ACC112 (cell line): ENCODE data around the gene HERPUD1.

Experiments
- H2AFZ ChIP-seq: fragments of 200-600 bp; sonication (generic); one replicate; pipeline ENCODE4 v1.6.0; 2017; ENCODE audit warnings: antibody characterized with exemption, low read length; ENCODE audit not compliant: unreplicated experiment
- H3K27ac ChIP-seq: fragments of 200-600 bp; sonication (generic); 2 replicates; pipeline ENCODE4 v1.5.1; 2014; ENCODE audit warnings: low read depth, mild to moderate bottlenecking, antibody characterized with exemption, low read length, moderate library complexity
- H3K27me3 ChIP-seq: fragments of 200-600 bp; sonication (generic); 2 replicates; pipeline ENCODE4 v1.6.1; 2014; ENCODE audit warnings: mild to moderate bottlenecking, antibody characterized with exemption, low read length, moderate library complexity, mixed read lengths; ENCODE audit not compliant: insufficient read depth
- H3K36me3 ChIP-seq: fragments of 200-600 bp; sonication (generic); 2 replicates; pipeline ENCODE4 v1.6.1; 2016; ENCODE audit warnings: mild to moderate bottlenecking, antibody characterized with exemption, low read length, moderate library complexity, mixed read lengths; ENCODE audit not compliant: insufficient read depth
- H3K4me1 ChIP-seq: fragments of 200-600 bp; sonication (generic); one replicate; pipeline ENCODE4 v1.6.1; 2016; ENCODE audit warnings: low read length, mixed read lengths; ENCODE audit not compliant: insufficient read depth, unreplicated experiment, control insufficient read depth
- H3K4me3 ChIP-seq: fragments of 200-600 bp; sonication (generic); 2 replicates; pipeline ENCODE4 v1.5.1; 2014; ENCODE audit warnings: mild to moderate bottlenecking, low read depth, low read length
- H3K79me2 ChIP-seq: fragments of 200-600 bp; sonication (generic); one replicate; pipeline ENCODE4 v1.6.0; 2016; ENCODE audit warnings: low read length; ENCODE audit not compliant: control insufficient read depth, unreplicated experiment, insufficient read depth

Gene HERPUD1

DNA sequence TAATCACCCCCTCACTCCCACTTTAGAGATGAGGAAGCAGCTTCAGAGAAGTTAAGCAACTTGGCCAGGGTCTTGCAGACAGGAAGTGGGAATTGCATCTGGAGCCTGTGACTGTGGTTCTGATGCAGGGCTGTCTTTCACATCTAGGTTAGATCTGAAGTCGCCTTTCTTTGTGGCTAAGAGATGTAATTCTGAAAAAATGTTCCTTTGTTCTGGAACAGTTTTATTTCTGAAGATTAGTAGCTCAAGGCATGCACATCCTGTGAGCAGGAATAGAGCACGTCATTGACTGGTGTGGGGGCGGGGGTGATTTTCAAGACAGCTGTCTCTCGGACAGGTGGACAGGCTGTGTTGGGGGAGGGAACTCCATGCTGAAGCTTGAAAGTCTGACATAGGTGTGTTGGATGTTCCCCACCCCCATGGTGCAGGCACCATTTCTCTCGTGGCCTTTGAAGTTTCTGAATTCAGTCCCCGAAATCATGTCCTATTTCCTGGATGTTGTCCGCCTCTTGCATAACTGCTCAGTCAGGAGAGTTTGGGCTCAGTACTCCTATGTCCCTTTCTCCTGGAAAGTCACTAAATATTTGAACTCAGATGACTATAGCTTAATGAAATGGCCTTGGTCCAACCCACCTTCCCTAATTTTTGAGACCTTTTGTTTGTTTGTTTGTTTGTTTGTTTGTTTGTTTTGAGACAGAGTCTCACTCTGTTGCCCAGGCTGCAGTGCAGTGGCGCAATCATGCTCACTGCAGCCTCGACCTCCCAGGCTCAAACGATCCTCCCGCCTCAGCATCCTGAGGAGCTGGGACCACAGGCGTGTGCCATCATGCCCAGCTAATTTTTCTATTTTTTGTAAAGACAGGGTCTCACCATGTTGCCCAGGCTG is 21.0 kb upstream of the HERPUD1 start:
- peak overlapping the region; percentile 71 for H3K27ac ChIP-seq
- 0 out of 2 replicates have a peak, but pooled peaks cover 3% of the 10 kb centered on the region for H3K27me3 ChIP-seq
- H3K79me2 ChIP-seq: no peaks in the 10 kb centered on the region
- no peak overlapping the region for H2AFZ ChIP-seq
- peaks cover 45% of the 10 kb centered on the region for H3K4me1 ChIP-seq
- H3K4me3 ChIP-seq: no peak overlapping the region
- no peaks in the 10 kb centered on the region for H3K36me3 ChIP-seq

DNA sequence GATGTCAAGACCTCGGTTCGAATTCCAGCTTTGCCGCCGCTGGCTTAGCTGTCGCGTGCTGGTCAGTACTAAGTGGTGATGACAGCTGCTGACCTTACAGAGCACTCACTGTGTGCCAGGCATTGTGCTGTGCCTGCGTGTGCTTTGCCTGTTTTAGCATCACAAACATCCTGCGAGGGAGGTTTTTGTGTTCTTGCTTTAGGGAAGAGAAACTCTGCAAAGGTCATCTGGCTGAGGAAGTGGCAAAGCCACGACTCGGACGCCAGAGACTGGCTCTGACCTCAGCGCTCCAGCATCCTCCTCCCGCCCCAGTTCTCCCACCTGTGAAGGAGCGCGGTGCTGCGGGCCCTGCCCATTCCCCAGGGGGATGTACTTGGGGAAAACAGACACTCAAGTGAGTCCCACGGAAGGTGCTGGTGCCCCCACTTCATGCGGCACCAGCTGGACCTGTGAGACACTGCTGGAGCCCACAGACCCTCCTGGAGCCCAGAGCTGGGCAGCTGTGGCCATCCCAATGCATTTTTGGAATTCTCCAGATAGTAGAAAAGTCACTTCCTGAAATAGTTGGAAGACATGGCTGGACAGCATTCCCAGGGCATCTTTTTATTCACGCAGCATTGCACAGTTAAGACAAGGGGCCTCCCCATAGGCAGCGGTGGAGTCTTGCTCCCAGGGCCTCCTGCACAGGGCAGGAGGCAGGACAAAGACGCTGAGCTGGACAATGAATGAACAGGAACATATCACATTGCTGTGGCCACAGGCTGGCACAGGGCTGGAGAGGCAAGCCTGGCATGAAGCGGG is 20.0 kb upstream of the HERPUD1 start:
- no peaks in the 10 kb centered on the region for H3K27me3 ChIP-seq
- H3K36me3 ChIP-seq: no peaks in the 10 kb centered on the region
- H2AFZ ChIP-seq: no peak overlapping the region
- no peaks in the 10 kb centered on the region for H3K79me2 ChIP-seq
- peaks cover 55% of the 10 kb centered on the region for H3K4me1 ChIP-seq
- peak overlapping the region; percentile 71; the same call in 1 of the 2 replicates for H3K27ac ChIP-seq
- no peak overlapping the region for H3K4me3 ChIP-seq

DNA sequence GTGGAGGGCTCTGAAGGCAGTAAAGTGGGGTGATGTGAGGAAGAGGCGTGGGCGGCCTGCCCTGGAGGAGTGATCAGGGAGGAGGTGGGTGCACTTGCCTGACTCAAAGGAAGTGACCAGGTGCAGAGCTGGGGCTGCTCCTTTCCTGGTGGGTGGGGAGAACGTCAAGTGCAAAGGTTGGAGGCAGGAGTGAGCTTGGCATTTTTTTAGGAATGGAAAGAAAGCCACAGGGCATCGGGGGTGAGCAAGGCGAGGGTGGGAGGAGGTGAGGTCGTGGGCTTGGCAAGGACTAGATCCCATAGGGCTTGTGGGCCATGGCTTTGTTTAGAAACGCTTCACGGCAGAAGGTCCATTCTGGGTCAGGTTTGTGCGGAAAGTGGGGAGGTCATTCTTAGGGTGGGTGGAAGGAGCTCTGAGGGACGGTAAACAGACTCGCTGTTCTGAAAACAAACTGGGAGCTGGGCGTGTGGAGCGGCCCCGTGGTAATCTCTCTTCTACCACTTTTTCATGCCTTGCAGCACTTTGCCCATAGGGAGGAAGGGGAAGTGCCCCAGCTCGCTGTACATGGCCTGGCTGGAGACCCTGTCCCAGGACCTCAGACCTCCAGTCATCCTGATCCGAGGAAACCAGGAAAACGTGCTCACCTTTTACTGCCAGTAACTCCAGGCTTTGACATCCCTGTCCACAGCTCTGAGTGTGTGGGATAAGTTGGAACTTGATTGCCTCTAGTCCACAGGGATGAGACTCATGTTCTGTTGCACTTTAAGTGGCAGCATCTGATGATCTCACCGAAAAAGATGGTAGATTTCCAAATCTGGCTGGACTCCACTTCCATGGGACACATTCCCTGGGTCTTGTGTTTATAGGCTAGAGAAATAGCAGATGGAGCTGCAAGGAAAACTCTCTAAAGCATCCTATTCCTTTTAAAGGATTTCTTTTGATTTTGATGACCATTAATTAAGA is 18.9 kb upstream of the HERPUD1 start:
- Histone ChIP-seq H3K79me2 (no peaks in the 10 kb centered on the region), H3K27ac (no peak overlapping the region), H2AFZ (no peak overlapping the region), H3K36me3 (no peaks in the 10 kb centered on the region), H3K4me3 (no peak overlapping the region), H3K4me1 (peaks cover 55% of the 10 kb centered on the region), H3K27me3 (peaks cover 1% of the 10 kb centered on the region; the same call in 1 of the 2 replicates)

DNA sequence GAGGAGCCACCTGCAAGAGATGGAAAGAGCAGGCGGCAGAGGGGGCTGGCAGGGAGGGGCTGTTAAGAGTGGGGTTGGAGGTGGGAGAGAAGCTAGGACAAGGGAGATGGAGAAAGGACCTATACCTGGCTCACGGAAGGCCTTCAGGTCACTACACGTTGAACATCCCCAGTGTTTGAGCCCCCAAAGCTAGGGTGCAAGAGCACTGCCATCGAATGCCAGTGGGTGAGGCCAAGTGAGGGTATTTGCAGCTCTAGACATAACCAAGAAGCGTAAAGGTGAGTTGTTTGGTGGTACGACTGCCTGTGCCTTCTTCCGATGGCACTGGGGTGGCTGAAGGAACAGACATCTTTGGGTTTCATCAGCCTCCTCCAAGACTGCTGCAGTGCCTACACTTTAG is 17.0 kb upstream of the HERPUD1 start:
- H3K79me2 ChIP-seq: no peaks in the 10 kb centered on the region
- H3K27ac ChIP-seq: no peak overlapping the region
- peaks cover 53% of the 10 kb centered on the region for H3K4me1 ChIP-seq
- peaks cover 17% of the 10 kb centered on the region; the same call in 1 of the 2 replicates for H3K27me3 ChIP-seq
- H3K4me3 ChIP-seq: no peak overlapping the region
- H3K36me3 ChIP-seq: no peaks in the 10 kb centered on the region
- H2AFZ ChIP-seq: no peak overlapping the region

DNA sequence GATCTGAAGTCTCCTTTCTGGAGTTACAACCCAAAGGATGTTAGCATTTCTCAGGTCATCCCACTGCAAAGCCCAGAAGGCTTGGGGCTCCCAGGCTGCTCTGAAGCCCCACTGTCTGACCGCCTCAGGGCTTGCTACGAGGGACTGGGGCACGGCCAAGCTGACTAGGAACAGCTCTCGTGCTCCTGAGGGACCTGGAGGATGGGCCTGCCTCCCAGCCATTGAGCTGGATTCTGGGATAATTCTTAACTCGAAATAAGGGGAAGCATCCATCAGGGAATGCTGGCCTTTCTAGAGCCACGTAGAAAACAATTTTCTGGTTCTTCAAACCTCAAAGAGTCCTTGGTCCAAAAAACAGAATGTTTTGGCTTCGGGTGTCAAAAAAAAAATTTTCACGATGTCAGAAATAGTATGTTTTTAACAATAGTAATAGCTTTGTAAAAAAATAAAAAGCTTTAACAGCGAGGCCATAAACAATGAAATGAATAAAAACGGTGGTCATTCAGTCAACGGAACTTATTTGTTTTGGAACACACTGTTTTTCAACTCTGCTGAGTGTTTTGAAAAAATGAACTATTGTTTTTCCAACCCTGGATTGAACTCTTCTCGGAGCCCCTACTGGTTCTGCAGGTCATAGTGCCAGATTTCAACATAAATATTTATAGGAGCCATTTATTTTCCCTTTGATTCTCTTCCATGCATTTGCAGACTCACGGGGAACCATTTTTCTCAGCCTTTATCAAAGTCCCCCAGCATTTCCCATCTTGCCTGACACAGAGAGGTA is 16.4 kb upstream of the HERPUD1 start:
- peak overlapping the region; percentile 23 for H2AFZ ChIP-seq
- H3K79me2 ChIP-seq: no peaks in the 10 kb centered on the region
- H3K36me3 ChIP-seq: no peaks in the 10 kb centered on the region
- peaks cover 47% of the 10 kb centered on the region for H3K4me1 ChIP-seq
- peak overlapping the region; percentile 20; the same call in 1 of the 2 replicates for H3K4me3 ChIP-seq
- H3K27ac ChIP-seq: no peak overlapping the region
- peaks cover 22% of the 10 kb centered on the region; the same call in 1 of the 2 replicates for H3K27me3 ChIP-seq

DNA sequence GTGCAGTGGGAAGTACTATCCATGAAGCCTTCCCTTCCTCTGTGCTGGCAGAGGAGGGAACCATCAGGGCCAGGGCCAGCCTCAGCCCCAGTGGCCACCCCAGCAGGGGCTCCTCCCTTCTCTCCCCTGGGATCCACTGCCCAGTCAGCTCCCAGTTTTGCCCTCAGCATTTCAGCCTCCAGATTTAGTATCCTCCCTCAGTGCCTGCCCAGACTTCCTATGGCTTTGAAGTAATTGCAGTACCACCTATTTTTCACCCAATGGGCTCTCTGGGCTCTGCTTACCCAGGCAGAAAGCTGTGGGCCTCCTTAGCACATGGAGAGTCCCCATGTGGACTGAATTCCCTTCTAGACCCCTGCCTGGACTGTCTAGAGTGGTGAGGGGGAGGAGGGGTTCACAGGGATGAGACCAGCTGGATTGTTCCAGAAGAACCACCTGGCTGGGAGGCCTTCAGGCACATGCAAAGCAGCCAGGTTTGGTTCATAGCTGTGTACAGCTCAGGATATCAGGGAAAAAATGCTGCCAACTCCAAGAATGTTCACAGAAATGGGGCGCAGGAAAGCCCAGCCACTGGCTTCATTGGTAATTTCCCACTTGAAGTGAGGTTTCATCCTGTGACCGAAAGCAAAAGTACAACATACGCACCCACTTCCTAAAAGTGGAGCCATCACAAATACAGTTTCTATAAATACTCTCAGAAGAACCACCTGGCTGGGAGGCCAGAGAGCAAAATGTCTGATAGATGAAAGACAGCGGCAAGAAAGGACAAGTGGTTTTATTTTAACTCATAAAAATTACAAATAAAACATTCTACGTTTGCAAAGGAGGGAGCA is 15.2 kb upstream of the HERPUD1 start:
- H3K36me3 ChIP-seq: no peaks in the 10 kb centered on the region
- no peak overlapping the region for H3K27ac ChIP-seq
- H2AFZ ChIP-seq: no peak overlapping the region
- no peak overlapping the region for H3K4me3 ChIP-seq
- peaks cover 34% of the 10 kb centered on the region for H3K4me1 ChIP-seq
- H3K79me2 ChIP-seq: no peaks in the 10 kb centered on the region
- H3K27me3 ChIP-seq: peaks cover 23% of the 10 kb centered on the region; the same call in 1 of the 2 replicates

DNA sequence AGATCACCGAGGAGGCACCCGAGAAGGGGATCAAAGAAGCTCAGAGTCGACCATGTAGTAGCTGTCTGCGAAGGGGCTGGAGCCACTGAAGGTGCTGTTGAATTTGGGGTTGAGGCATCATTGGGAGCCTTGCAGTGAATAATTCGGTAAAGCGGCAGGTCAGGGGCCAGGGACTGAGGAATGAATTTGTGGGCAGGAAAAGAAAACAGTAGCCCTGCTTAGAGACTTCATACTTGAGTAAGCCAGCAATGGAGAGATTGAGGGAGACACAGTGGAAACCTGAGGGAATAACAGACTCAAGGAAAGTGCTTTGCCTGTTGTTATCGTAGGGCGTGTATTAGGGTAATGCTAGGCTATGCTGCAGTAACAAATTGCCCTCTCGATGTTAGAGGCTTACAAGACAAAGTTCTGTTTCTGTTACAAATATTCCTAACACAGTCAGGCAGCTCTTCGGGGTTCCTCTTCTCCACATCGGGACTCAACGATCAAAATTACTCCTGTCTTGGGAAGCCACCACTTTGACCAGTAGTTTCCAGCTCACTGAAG is 13.4 kb upstream of the HERPUD1 start:
- H3K79me2 ChIP-seq: no peaks in the 10 kb centered on the region
- peaks cover 23% of the 10 kb centered on the region; the same call in 1 of the 2 replicates for H3K27me3 ChIP-seq
- H3K4me3 ChIP-seq: no peak overlapping the region
- H3K4me1 ChIP-seq: peaks cover 19% of the 10 kb centered on the region
- no peak overlapping the region for H2AFZ ChIP-seq
- H3K36me3 ChIP-seq: no peaks in the 10 kb centered on the region
- no peak overlapping the region for H3K27ac ChIP-seq

DNA sequence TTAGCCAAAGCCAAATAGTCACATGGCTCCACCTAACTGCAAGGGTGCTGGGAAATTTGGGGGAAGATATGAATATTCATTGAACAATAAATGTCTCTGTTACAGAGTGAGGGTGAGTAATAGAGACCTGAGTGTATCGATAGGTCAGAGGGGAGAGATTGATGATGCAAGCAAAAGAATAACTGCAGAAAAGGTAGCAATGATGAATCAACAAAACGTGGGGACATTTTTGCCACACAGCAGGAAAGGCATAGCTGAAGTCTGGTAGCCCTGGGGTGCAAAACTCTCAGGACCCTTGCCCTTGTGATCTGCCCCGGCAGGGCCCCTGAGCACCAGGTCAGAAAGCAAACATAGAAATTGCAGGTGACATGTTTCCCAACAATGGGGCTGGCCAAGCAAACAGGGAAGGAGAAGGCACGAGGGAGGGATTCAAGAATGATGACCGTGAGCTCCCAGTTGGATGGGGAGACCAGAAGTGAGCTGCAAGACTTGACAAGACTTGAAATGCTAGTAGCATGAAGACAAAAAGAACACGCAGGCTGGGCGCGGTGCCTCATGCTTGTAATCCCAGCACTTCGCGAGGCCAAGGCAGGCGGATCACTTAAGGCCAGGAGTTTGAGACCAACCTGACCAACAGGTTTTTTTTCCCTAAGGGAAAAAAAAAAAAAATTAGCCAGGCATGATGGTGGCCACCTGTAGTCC is 12.7 kb upstream of the HERPUD1 start:
- Histone ChIP-seq H2AFZ (no peak overlapping the region), H3K27ac (no peak overlapping the region), H3K27me3 (peaks cover 23% of the 10 kb centered on the region; the same call in 1 of the 2 replicates), H3K36me3 (no peaks in the 10 kb centered on the region), H3K4me1 (peaks cover 20% of the 10 kb centered on the region), H3K79me2 (no peaks in the 10 kb centered on the region), H3K4me3 (no peak overlapping the region)
